Neural crest cell (in vitro differentiated cells): ENCODE data around the gene OLFML1. TPM values are rescaled to one million over a fixed set of nuclear protein-coding genes. Genes with fewer than 3 reads are reported as not detected.
"Not testable (repeated sequence)": the region's sequence is repeated elsewhere in the genome, so short reads cannot be mapped to it uniquely, and the experiment has no call there.

Experiments used
- DNase-seq: peaks from one replicate; pipeline ENCODE4 v3.0.0; 2021; ENCODE audit warnings: low read depth, mixed read lengths, low spot score
- H3K27ac Mint-ChIP-seq: one replicate; pipeline ENCODE4 v1.8.0; 2021; ENCODE audit warnings: mild to moderate bottlenecking, mixed read lengths; ENCODE audit not compliant: unreplicated experiment
- H3K27me3 Mint-ChIP-seq: 2 replicates; pipeline ENCODE4 v1.8.0; 2021; ENCODE audit warnings: low read depth, mild to moderate bottlenecking, mixed read lengths
- H3K36me3 Mint-ChIP-seq: 2 replicates; pipeline ENCODE4 v1.8.0; 2021; ENCODE audit warnings: low read depth, mild to moderate bottlenecking, mixed read lengths
- H3K4me1 Mint-ChIP-seq: 2 replicates; pipeline ENCODE4 v1.8.0; 2021; ENCODE audit warnings: mixed read lengths
- H3K4me3 Mint-ChIP-seq: one replicate; pipeline ENCODE4 v1.8.0; 2021; ENCODE audit warnings: mild to moderate bottlenecking, mixed read lengths
- H3K9me3 Mint-ChIP-seq: 2 replicates; pipeline ENCODE4 v1.8.0; 2021; ENCODE audit warnings: mixed read lengths
- total RNA-seq: library from RNA; stranded (reverse); gene quantifications from 2 replicates; pipeline ENCODE4 v1.2.1, GENCODE V29; 2021
- TF ChIP-seq, protein P1 (sequence below): fragments of 200-600 bp; sonication (generic); conservative IDR thresholded peaks from 2 replicates; pipeline ENCODE4 v1.5.0; 2021; ENCODE audit warnings: antibody characterized with exemption, mild to moderate bottlenecking

Gene OLFML1
- total RNA-seq, 1 donor from 2014 or later: 0.84 TPM

GRCh38 chr11:7512525-7513233, 27.4 kb downstream of the OLFML1 start:
- Mint-ChIP-seq H3K27me3 (peaks cover 43% of the 10 kb centered on the region), H3K36me3 (no peaks in the 10 kb centered on the region), H3K27ac (no peak overlapping the region), H3K4me3 (peak overlapping the region; percentile 95), H3K9me3 (no peaks in the 10 kb centered on the region), H3K4me1 (peaks cover 26% of the 10 kb centered on the region)
- TF ChIP-seq, protein P1, sequence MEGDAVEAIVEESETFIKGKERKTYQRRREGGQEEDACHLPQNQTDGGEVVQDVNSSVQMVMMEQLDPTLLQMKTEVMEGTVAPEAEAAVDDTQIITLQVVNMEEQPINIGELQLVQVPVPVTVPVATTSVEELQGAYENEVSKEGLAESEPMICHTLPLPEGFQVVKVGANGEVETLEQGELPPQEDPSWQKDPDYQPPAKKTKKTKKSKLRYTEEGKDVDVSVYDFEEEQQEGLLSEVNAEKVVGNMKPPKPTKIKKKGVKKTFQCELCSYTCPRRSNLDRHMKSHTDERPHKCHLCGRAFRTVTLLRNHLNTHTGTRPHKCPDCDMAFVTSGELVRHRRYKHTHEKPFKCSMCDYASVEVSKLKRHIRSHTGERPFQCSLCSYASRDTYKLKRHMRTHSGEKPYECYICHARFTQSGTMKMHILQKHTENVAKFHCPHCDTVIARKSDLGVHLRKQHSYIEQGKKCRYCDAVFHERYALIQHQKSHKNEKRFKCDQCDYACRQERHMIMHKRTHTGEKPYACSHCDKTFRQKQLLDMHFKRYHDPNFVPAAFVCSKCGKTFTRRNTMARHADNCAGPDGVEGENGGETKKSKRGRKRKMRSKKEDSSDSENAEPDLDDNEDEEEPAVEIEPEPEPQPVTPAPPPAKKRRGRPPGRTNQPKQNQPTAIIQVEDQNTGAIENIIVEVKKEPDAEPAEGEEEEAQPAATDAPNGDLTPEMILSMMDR: no peak
- peak; percentile 1 for DNase-seq

DNA sequence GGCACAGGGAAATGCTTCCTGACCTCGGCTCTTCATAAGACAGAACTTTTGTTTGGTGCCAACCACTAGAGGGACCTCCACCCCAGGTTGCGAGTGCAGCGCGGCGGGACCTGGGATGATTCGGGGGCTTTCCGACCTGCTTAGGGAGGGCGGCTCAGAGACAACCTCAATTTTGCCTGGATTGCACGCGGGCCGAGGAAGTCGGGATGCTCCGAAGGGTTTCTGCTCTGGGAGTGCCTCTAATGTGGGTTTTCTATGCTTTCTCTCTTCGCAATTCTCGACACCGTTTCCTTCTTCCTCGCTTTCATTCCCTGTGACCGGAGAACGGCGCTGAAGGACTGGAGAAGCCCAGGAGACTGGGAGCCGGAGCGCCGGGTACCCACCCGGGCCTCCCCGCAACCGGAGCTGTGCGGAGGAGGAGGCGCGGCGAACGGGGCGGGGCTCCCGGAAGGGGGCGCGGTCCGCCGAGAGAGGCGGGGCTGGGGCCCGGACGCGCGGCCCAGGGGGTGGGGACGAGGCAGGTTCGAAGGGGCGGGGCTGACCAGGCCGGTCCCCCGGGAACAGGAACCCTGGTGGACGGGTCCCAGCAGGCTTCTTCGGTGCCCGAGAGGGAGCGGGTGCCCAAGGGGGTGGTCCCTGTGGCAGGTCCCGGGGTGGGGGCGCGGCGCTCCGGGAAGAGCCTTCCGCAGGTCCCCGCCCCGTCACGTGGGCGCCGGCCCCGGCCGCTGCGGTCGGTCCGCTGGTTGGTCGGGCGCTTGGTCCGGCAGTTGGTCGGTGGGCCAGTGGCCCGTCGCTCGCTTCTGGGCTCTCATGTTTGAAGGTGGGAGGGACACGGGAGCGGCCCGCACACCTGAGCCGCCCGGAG, 28.2 kb downstream of the OLFML1 start, which contains the start of gene PPFIBP2:
TSS of gene PPFIBP2 (plus strand) at position 766 of the 865 bp plus-strand sequence. CDS start 35,477 bp downstream, outside the sequence.
- H3K4me3 Mint-ChIP-seq: peak within 1 kb of the TSS; percentile 95
- peaks cover 1% of the 10 kb centered on the region for H3K9me3 Mint-ChIP-seq
- peaks cover 41% of the 10 kb centered on the region for H3K27me3 Mint-ChIP-seq
- peak; percentile 69 for DNase-seq
- peaks cover 26% of the 10 kb centered on the region for H3K4me1 Mint-ChIP-seq
- TF ChIP-seq, protein P1: peak; percentile 74
- no peaks in the 10 kb centered on the region for H3K36me3 Mint-ChIP-seq
- H3K27ac Mint-ChIP-seq: no peak within 1 kb of the TSS

GRCh38 chr11:7514099-7514591, 28.8 kb downstream of the OLFML1 start:
- peaks cover 3% of the 10 kb centered on the region for H3K9me3 Mint-ChIP-seq
- TF ChIP-seq, protein P1: no peak
- peaks cover 43% of the 10 kb centered on the region for H3K27me3 Mint-ChIP-seq
- DNase-seq: peak; percentile 16
- H3K27ac Mint-ChIP-seq: no peak overlapping the region
- peak overlapping the region; percentile 78 for H3K4me3 Mint-ChIP-seq
- peaks cover 26% of the 10 kb centered on the region for H3K4me1 Mint-ChIP-seq
- H3K36me3 Mint-ChIP-seq: no peaks in the 10 kb centered on the region

DNA sequence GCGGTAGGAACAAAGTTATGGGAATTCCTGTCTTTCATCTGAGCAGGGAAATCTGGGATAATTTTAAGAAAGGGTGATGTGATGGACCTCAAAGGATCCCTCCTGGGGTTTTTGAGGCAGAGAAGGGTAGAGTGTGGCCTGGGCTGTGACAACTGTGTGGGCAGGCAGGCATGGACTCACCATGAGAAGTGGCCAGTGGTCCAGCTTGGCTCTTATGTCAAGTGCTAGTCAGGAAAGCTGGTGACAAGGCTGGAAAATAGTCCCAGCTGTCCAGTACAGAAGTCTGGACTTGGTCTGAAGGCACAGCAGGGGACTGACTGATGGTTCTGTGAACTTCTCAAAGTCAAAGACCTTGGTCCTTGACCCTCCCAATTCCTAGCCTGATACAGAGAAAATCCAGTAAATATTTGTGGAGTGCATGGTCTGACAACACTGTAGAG, 30.2 kb downstream of the OLFML1 start:
- TF ChIP-seq, protein P1: no peak
- H3K27ac Mint-ChIP-seq: no peak overlapping the region
- peak overlapping the region; percentile 9 for H3K4me3 Mint-ChIP-seq
- H3K9me3 Mint-ChIP-seq: peaks cover 3% of the 10 kb centered on the region
- no peaks in the 10 kb centered on the region for H3K36me3 Mint-ChIP-seq
- H3K27me3 Mint-ChIP-seq: peaks cover 43% of the 10 kb centered on the region
- peaks cover 26% of the 10 kb centered on the region for H3K4me1 Mint-ChIP-seq
- no peak for DNase-seq

- H3K4me3 Mint-ChIP-seq: peak overlapping the region; percentile 61
- peaks cover 22% of the 10 kb centered on the region for H3K4me1 Mint-ChIP-seq
Observed at GRCh38 chr11:7516475-7516874, 31.2 kb downstream of the OLFML1 start.

DNA sequence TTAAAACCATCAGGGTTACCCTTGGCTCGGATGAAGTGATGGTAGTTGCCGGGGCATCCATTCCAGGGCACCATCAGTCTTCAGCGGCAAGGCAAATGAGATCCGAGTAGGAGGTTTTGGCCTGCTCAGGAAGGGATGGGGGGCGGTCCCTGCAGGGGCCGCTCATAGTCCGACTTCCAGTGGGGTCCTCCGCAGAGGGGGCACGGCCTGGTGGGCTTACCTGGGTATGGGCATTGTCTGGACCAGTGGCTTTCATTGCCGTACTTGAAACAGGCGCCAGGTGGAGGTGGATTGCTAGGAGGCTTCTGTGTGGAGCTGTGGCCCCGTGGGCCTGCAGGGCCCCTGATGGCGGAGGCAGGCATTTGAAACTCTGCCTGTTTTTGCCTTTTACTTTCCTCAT, 32.4 kb downstream of the OLFML1 start:
- H3K4me3 Mint-ChIP-seq, H3K27ac Mint-ChIP-seq: not testable (repeated sequence)
- H3K4me1 Mint-ChIP-seq: peaks cover 12% of the 10 kb centered on the region

More at GRCh38 chr11:7516475-7516874, 31.2 kb downstream of the OLFML1 start:
- H3K27me3 Mint-ChIP-seq: peaks cover 42% of the 10 kb centered on the region
- TF ChIP-seq, protein P1: no peak
- H3K27ac Mint-ChIP-seq: no peak overlapping the region
- no peaks in the 10 kb centered on the region for H3K36me3 Mint-ChIP-seq
- peaks cover 3% of the 10 kb centered on the region for H3K9me3 Mint-ChIP-seq
- no peak for DNase-seq

More for the DNA sequence above, 32.4 kb downstream of the OLFML1 start:
- H3K36me3 Mint-ChIP-seq, H3K9me3 Mint-ChIP-seq, DNase-seq: not testable (repeated sequence)
- peaks cover 41% of the 10 kb centered on the region for H3K27me3 Mint-ChIP-seq
